Tibial artery (tissue), 4 donors: ENCODE measurements around the gene SPDL1.

Experiments used
- DNase-seq, 2 donors: peaks; one replicate each; pipeline ENCODE4 v3.0.0-alpha.2; 2019
- H3K27ac ChIP-seq, 2 donors: fragments of 200-600 bp; sonication (generic) in 1 of 2; 1 replicate in 1 of 2; 2 replicates in 1 of 2; pipeline ENCODE4 v1.5.1; 2018 to 2019; ENCODE audit warnings: mild to moderate bottlenecking in 1 of 2
- H3K27me3 ChIP-seq, 2 donors: fragments of 200-600 bp; sonication (generic) in 1 of 2; one replicate each; pipeline versions ENCODE4 v1.5.1 to v1.6.0; 2016 to 2019
- H3K36me3 ChIP-seq, 3 donors: fragments of 200-600 bp; sonication (generic) in 2 of 3; one replicate each; pipeline ENCODE4 v1.5.1; 2016 to 2019; ENCODE audit warnings: mild to moderate bottlenecking in 2 of 3
- H3K4me1 ChIP-seq, 4 donors: fragments of 200-600 bp; sonication (generic) in 2 of 4; 1 replicate in 3 of 4; 2 replicates in 1 of 4; pipeline ENCODE4 v1.5.1; 2016 to 2019
- H3K4me3 ChIP-seq, 2 donors: fragments of 200-600 bp; sonication (generic) in 1 of 2; 1 replicate in 1 of 2; 2 replicates in 1 of 2; pipeline ENCODE4 v1.5.1; 2018 to 2019; ENCODE audit warnings: mild to moderate bottlenecking in 2 of 2
- H3K9me3 ChIP-seq, 3 donors: fragments of 200-600 bp; sonication (generic) in 1 of 3; one replicate each; pipeline ENCODE4 v1.5.1; 2016 to 2019
- intact Hi-C: fragments of 100-400 bp; cut with DNase I; formaldehyde crosslinking; loops from one replicate; pipeline ENCODE4 v1.15.0; 2023; ENCODE audit warnings: low total_unique reads
- TF ChIP-seq, protein P1 (sequence below), 2 experiments: fragments of 200-600 bp in 1 of 2; fragments of 450-650 bp in 1 of 2; IDR thresholded peaks; one replicate each; pipeline ENCODE4 v1.5.1; 2017 to 2019; ENCODE audit warnings: antibody characterized with exemption in 2 of 2, mild to moderate bottlenecking in 1 of 2, moderate library complexity in 1 of 2

Gene SPDL1

DNA sequence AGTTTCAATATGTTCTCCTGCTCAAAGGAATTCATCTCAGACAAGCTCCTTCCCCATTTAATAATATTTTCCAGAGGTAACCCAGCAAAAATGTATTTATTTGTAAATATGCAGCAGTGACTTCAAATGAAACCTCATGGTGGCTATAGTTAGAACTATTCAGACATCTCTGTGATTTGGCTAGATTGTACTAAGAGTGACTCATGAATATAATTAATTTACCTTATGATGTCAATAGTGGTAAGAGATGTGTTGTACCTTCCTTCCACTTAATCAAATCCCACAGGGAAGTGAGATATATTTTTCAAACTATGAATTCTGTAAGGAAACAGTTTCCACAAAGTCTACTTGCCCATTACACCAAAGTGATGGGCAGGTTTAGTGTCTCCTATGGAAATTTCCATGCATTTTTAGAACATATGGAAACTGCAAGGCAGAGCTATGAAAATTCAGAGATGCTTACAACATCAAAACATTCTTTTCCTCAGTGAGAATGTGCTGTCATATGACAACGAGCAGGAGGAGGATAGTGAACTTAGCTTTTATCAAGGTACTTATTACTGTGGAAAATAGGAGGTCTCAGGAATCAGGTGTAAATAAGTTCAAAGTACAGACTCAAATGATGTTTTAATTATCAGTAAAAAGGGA, 34.0 kb upstream of the SPDL1 start:
- intact Hi-C loops = loop anchor here (2.0 to 10.0 kb wide), 3 partner anchors 245 to 875 kb away; partner anchors contain the start of gene SLIT3
- Histone ChIP-seq H3K9me3 (no peaks in the 10 kb centered on the region), H3K27ac (no peak overlapping the region), H3K4me3 (no peak overlapping the region), H3K27me3 (no peaks in the 10 kb centered on the region), H3K4me1 (peaks cover 0 to 9% (median 2%) of the 10 kb centered on the region in 4 donors), H3K36me3 (no peaks in the 10 kb centered on the region)
- no peak for DNase-seq
- TF ChIP-seq, protein P1, sequence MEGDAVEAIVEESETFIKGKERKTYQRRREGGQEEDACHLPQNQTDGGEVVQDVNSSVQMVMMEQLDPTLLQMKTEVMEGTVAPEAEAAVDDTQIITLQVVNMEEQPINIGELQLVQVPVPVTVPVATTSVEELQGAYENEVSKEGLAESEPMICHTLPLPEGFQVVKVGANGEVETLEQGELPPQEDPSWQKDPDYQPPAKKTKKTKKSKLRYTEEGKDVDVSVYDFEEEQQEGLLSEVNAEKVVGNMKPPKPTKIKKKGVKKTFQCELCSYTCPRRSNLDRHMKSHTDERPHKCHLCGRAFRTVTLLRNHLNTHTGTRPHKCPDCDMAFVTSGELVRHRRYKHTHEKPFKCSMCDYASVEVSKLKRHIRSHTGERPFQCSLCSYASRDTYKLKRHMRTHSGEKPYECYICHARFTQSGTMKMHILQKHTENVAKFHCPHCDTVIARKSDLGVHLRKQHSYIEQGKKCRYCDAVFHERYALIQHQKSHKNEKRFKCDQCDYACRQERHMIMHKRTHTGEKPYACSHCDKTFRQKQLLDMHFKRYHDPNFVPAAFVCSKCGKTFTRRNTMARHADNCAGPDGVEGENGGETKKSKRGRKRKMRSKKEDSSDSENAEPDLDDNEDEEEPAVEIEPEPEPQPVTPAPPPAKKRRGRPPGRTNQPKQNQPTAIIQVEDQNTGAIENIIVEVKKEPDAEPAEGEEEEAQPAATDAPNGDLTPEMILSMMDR (IDR thresholded peaks at IDR 0.05) = no peak

DNA sequence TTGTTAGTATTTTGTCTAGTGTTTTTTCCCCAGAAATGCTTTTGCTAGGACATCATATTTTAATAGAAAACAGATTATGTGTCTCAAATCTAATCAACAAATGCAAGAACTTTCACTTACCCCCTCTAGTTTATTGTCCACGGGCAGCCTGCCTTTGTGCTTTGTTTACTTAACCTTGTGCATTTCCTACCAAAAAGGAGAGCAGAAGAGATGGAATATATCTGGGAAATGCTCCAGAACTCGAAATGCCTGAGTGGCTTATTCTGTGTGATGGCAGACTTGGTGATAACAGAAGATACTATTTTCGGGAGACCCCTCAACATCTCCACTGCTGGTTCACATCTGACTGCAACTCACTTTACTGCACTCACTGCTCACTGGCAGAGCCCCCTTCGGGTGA, 33.3 kb upstream of the SPDL1 start:
- no peak for DNase-seq
- Histone ChIP-seq H3K4me3 (no peak overlapping the region), H3K9me3 (no peaks in the 10 kb centered on the region), H3K27me3 (no peaks in the 10 kb centered on the region), H3K4me1 (peaks cover 0 to 9% (median 2%) of the 10 kb centered on the region in 4 donors), H3K27ac (no peak overlapping the region), H3K36me3 (no peaks in the 10 kb centered on the region)
- TF ChIP-seq, protein P1 (IDR thresholded peaks at IDR 0.05) = no peak
- intact Hi-C loops = loop anchor here (2.0 to 10.0 kb wide), 3 partner anchors 245 to 875 kb away; partner anchors contain the start of gene SLIT3

DNA sequence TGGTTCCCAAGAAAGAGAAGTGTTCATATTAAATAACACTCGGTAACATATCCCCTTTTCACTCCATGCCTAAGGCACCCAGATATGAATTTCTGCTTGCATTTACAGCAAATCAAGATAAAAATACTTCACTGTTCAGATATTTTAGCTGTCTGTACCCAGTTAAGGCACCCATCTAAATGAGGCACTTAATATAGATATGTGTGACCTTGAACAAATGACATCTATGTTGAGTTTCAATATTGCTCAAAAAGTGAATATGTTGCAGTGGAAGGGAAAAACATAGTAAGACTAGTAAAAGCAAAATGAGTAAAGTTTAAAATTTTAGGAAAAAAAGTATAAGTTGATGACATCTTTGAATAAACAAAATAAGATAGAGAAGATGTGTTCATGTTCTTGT, 32.4 kb upstream of the SPDL1 start:
- no peaks in the 10 kb centered on the region for H3K27me3 ChIP-seq
- TF ChIP-seq, protein P1 (IDR thresholded peaks at IDR 0.05) = no peak
- peaks cover 0 to 9% (median 2%) of the 10 kb centered on the region in 4 donors for H3K4me1 ChIP-seq
- no peak for DNase-seq
- no peaks in the 10 kb centered on the region for H3K36me3 ChIP-seq
- intact Hi-C loops = loop anchor here (2.0 to 10.0 kb wide), 3 partner anchors 246 to 876 kb away; partner anchors contain the start of gene SLIT3
- H3K4me3 ChIP-seq = no peak overlapping the region
- no peaks in the 10 kb centered on the region for H3K9me3 ChIP-seq
- H3K27ac ChIP-seq = no peak overlapping the region

DNA sequence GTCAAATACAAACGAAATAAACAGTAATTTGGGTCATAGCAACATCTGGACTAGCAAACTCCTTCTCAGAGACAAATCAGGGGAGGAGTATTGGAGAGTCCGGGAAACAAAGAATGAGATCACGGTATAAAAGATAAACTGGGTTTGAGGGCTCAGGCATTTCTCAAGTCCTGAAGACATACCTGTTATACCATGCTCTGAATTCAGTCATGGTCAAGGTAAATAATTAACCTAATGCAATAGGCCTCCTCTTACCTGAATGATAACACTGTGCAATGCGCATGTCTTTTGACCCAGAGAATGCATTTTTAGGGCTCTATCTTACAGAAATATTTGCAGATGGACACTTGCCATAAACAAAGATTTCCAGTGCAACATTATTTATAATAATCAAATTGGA, 31.9 kb upstream of the SPDL1 start:
- TF ChIP-seq, protein P1 (IDR thresholded peaks at IDR 0.05) = no peak
- Histone ChIP-seq H3K27ac (no peak overlapping the region), H3K9me3 (peaks cover 0 to 3% (median 0%) of the 10 kb centered on the region in 3 donors), H3K4me3 (no peak overlapping the region), H3K36me3 (no peaks in the 10 kb centered on the region), H3K4me1 (peaks cover 0 to 9% (median 2%) of the 10 kb centered on the region in 4 donors), H3K27me3 (no peaks in the 10 kb centered on the region)
- DNase-seq = no peak
- intact Hi-C loops = loop anchor here (2.0 to 10.0 kb wide), 3 partner anchors 247 to 877 kb away; partner anchors contain the start of gene SLIT3

DNA sequence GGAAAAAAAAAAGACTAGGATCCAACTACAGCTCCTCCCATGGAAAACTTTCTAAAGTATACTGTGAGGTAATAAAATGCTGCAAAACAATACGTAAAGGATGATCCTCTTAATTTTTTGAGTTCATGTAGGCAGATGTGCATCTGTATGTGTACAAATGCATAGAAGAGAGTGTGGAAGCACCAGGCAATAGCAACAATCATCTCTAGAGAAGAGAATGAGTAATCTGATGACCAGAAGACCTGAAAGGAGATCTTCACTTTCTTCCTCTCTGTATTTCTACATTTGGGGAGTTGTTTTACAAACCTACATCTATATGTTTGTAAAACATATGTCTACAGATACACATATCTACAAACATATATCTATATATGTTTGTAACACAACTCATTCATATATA, 29.3 kb upstream of the SPDL1 start:
- no peak for DNase-seq
- H3K27ac ChIP-seq = no peak overlapping the region
- no peaks in the 10 kb centered on the region for H3K27me3 ChIP-seq
- H3K4me1 ChIP-seq = no peaks in the 10 kb centered on the region
- TF ChIP-seq, protein P1 (IDR thresholded peaks at IDR 0.05) = no peak
- no peaks in the 10 kb centered on the region for H3K36me3 ChIP-seq
- H3K4me3 ChIP-seq = no peak overlapping the region
- H3K9me3 ChIP-seq = peaks cover 0 to 14% (median 0%) of the 10 kb centered on the region in 3 donors
- intact Hi-C loops = loop anchor here (10.0 kb wide), 2 partner anchors 249 to 879 kb away; partner anchors contain the start of gene SLIT3
